Stimulated activated CD8-positive, alpha-beta memory T cell treated with anti-CD3 and anti-CD28 coated beads, Interleukin-15, amount 100 ng/mL, for 48 hours (primary cell): ENCODE measurements around the gene CTNNB1.

ENCODE experiments used
- DNase-seq, 2 donors: peaks; one replicate each; pipeline ENCODE4 v3.0.0-alpha.2; 2020; ENCODE audit warnings: low read depth in 2 of 2

Gene CTNNB1

DNA sequence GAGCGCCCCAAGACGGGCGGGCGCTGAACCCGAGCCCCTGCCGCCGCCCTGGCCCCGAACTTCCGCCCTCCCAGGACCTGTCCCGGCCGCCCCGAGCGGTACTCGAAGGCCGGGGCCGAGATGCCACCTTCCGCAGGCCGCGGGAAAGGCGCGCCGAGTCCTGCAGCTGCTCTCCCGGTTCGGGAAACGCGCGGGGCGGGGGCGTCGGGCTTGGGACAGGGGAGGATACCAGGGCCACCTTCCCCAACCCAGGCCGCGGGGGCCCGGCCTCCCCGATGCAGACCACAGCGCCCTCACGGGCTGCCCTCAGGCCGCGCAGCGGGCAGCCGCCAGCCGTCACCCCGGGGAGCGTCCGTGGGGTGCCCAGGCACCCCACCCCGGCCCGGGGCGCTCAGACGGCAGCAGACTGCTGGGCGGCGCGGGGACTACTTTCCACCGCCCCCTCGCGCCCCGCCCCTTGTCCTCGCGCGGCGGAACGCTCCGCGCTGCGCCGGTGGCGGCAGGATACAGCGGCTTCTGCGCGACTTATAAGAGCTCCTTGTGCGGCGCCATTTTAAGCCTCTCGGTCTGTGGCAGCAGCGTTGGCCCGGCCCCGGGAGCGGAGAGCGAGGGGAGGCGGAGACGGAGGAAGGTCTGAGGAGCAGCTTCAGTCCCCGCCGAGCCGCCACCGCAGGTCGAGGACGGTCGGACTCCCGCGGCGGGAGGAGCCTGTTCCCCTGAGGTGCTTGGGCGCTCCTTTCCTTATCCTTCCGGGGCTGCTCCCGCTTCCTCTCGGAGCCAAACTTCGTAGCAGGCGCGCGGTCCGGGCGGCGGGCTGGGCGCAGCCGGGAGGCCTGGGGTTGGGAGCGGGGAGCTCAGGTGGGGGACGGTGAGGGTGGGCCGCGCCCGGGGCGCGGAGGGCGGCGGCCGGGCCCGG lies at the start of gene CTNNB1:
CTNNB1 (plus strand) TSS at position 556 of the 916 bp plus-strand sequence. CDS start 24,564 bp downstream, outside the sequence.
- DNase-seq = peak; percentile 78 to 86

DNA sequence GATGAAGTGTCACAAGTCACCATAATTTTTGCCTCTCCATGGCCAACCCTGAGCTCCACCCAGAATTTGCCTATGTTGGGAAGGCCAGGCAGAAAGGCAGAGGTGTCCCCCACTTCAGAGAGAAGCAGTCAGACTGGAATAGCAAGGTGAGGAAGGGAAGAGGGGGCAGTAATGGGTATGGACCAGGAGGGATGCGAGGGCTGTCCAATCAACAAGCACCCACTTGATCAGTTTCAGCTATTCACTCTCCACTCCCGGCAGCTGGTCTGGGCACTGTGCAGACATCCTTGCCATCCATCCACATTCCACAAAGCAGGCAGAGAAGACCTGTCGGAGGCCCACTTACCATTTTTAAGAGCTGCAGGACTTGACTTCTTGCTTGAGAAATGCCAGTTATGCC lies 43.5 kb upstream of the CTNNB1 start:
- DNase-seq = no peak

DNA sequence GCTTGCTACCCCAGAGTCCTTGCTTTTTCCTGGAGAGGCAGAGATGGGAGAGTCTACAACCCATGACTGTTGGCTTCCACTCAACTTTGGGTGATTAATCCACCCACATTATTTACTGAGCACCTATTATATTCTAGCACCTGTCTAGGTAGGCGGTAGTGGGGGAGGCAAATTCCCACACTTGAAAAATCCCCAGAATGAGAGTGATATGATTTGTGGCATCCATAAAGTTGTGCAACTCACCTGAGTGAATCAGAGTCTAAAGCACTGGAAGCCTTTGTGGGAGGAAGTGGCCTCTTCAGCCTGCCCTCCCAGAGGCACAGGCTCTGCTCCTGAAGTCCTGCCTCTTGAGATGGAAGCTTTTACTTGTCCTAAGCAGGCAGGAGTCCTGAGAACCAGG lies 40.4 kb upstream of the CTNNB1 start:
- DNase-seq = peak in 1 of 2 donors; percentile 9

DNA sequence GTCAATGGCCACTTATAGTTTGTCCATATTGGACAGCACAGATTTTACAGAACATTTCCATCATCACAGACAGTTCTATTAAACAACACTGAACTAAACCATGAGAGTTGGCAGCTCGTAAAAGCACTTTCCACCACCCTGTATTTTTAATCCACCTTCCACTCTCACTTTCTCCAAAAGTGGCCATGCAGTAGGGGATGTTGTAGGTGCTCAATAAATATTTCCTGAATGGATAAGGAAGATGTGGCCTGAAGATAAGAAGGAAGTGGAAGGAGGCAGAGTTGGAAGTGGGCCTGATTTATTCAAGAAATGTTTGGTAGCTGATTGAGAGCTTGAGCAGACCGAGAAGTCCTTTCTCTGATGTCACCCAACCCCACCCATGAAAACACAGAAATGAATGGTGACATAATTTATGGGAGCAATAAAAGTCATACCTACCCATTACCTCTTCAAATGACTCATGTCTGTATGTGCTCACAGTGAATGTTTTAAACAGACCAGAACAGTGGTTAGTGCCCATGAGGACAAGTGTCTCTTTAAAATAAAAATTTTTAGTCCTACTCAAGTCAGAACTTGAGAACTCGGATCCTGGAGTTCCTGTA lies 39.6 kb upstream of the CTNNB1 start:
- no peak for DNase-seq

DNA sequence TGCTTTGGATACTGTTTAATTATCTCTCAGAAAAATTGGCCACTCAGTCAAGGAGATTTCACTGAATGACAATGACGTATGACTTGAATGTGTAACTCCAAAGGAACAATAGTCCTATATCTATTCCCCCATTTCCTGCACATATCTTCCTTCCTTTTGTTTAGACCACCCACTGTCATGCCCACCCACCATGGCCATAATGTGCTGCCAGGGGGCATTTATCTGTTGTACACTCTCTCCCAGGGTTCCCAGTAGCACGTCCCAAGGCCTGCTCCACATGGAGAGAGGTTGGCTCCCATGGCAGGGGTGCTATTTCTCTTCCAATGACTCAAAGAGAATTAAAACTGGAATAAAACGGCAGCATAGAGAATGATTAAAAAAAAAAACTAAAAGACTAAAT lies 36.8 kb upstream of the CTNNB1 start:
- no peak for DNase-seq

DNA sequence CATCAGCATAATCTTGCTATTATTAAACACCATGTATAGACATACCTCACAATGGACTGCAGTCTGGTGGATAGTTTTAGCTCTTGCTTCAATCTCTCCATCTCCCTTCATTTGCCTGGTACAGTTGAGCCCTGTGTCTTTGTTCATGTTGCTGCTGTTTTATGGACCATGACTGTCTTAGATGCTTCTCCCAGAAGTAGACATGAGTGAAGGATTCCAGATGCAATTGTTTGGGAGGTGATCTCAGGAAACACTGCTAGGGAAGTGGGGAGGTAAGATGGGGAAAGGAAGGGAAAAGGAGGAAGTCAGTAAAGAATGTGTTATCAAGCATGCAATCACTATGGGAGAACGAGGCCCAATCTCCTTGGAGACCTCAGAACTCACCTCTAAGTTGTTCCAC lies 36.3 kb upstream of the CTNNB1 start:
- no peak for DNase-seq

DNA sequence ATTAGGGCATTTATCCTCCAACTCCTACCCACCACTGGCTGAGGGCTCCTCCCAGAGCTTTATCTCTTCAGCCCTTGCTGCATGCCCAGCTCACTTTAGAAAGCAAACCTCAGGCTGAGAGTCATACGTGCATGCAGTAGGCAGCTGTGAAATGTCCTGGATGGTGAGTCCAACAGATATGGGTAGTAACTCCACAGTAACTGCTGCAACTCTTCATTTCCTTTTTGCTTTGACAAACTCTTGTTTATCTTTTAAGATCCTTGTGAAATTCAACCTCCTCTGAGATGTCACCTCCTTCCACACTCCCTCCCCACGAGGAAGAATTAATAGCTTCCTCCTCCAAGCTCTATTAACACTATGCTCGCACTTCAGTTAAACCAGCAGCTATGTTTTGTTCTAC lies 35.9 kb upstream of the CTNNB1 start:
- no peak for DNase-seq

DNA sequence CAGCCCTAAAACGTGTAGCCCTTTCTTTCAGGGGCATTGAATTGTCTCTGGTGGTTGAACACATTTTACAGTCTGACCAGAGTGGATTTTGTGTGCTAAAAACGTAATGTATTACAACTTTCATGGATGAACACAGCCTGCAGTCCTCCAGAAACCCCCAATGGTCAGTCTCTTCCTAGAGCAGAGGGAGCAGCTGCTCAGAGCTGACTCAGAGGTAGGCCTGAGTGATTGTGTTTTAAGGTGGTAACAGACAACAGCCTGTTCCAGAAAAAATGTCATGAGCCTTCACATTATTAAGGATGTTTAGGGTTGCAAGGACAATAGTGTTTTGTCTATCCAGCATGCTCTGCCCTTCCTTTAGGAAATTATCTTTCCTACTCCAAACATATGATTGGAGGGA lies 34.5 kb upstream of the CTNNB1 start:
- no peak for DNase-seq

DNA sequence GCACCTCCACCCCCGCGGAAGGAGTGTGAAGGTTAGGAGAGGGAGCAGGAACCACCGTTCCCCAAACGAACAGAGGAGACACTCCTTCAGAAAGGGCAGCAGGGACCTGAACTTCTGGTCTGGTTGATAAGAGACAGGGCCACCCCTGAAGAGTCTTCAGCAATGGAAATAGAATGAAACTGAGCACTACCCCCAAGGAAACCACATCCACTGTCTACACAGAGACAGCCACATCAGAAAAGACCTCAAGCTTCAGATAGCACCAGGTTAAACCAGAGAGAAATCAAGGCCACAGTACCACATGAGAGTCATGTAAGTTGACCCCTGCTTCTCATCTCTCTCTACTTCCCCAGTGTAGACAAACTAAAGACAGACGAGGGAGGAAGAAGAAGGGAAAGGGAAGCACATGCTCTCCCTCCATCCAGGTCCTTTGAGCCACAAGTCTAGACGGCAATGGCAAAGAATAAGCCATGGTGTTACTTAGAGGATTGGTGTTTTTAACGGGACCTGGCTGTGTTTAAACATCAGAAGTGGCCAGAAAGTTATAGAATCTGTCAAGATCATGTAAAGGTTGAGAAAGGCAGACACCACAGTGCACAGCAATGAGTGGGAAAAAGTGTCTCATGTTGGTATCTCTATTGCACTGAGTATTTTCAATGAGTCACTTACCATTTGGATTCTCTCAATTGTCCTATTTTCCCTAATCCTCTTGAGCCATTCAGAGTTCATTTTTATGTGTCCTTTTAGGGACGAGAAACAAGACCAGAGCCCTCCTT lies 31.4 kb upstream of the CTNNB1 start:
- DNase-seq = no peak

DNA sequence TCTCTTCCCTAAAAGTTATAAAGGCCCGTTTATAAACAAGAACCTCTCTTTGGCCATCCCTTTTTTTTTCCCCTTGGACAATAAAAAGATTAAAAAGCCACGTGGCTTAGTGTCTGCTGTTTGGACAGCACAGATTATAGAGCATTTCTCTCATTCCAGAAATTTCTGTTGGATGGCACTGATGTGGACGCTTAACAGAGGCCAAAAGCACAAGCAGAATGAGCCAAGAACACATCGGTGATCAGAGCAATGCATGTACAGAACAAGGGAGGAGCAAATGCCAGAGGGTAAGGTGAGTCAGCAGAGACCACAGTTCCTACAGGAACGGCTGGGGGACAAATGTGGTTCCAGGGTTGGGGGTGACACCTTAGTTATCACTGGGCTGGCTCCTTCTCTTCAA lies 30.3 kb upstream of the CTNNB1 start:
- no peak for DNase-seq

DNA sequence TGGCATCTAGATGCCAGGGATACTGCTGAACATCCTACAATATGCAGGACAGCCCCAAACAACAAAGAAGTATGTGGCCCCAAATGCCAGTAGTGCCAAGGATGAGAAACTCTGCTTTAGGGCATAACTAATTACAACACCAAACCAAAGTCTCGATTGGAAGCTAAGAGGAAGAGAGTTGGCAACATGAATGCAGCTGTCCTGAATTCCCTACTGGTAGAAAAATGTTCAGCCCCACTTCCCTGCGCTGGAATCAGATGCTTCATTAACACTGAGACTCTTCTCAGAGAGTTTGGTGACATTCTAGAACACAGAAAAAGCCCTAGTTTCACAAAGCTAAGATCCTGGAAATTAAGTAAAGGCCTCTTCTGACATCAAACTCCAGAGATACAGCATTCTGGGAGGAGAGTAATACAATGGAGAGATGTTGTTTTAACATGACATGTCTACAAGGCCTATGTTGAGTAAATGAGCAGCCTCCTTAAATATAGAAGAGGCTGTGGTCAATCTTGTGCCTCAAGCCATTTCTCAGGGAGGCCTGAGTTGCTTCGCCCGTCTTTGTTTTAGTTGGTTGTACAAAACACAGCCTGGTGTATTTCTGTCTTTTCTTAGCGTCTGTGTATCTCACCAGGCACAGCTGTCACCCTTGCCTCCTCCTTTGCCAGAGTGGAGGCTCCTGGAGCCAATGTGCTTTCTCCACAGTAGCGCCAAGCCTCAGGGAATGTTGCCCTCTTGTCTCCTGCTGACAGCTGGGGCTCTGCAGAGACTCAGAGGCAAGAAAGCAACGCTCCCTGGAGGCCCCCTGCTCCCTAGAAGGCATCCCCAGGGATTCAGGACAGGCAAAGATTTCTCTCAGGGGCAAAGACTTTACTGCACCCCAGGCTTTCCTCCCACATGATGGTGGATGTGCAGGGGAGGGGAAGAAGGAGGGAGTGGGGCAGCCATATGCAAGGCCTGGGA lies 25.1 kb upstream of the CTNNB1 start:
- no peak for DNase-seq

DNA sequence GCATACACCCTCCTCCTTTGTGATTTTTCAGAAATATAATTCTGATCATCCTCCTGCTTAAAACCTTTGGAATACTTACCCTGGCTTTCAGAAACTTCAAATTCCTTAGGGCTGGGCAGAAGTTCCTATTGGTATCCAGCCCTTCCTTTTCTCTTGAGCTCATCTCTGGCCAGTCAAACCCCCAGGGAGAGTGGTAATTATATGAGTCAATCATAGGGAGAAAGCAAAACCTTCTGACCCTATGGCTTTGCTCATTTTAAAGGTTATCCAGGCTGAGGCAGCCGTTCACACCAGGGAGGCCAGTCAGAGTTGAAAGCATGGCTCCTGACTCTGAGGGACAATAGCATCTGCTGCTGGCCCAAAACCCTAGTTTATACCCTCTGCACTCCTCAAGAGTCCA lies 23.9 kb upstream of the CTNNB1 start:
- DNase-seq = no peak

DNA sequence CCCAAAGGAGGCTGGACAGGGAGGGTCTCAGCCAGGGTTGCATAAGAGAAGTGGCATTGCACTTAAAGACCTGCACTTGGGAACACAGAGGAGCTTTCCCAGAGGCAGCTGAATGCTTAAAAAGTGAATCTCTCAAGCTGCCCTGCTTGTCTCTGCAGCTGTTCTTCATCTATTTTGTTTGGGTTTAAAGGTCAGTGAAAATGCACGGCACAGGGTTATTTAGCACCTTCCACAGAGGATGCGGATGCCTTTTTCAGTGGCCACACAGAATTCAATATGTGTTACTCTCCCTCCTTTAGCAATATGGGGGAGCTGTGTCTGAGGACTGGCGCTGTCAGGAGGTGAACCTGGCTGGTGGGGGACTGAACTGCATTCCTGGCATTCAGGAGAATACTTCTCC lies 22.7 kb upstream of the CTNNB1 start:
- no peak for DNase-seq

DNA sequence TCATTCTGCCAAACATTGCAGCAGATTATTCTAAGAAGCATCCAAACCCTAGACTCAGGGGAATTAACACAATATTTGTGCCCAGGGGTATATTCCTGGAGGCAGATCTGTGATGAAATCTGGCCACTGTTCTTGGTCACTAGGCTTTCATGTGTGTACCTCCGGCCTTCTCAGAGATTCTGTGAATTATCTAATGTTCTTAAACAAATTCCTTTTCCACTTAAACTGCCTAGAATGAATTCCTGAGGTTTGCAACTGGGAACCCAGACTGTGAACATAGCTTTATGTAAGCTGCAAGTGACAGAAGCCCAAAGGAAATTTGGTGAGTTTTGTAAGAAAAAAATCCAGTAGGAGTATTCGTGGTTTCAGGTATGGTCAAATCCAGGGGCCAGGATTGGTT lies 20.7 kb upstream of the CTNNB1 start:
- DNase-seq = no peak

DNA sequence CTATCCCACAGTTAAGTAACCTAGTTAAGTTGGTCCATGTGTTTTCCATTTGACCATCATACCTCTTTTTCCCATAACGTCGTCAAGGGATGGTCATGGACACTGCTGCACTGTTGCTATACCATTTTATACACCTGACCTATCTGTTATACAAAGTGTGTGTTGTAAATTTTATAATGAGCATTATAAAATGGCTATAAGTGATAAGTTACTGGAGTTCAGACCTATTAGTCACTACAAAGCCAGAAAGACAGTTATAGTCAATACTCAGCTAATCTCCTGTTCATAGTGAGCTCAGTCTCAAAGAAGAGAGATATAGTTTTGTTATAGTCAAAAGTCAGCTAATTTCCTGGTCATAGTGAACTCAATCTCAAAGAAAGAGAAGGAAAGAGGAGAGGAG lies 18.9 kb upstream of the CTNNB1 start:
- no peak for DNase-seq

DNA sequence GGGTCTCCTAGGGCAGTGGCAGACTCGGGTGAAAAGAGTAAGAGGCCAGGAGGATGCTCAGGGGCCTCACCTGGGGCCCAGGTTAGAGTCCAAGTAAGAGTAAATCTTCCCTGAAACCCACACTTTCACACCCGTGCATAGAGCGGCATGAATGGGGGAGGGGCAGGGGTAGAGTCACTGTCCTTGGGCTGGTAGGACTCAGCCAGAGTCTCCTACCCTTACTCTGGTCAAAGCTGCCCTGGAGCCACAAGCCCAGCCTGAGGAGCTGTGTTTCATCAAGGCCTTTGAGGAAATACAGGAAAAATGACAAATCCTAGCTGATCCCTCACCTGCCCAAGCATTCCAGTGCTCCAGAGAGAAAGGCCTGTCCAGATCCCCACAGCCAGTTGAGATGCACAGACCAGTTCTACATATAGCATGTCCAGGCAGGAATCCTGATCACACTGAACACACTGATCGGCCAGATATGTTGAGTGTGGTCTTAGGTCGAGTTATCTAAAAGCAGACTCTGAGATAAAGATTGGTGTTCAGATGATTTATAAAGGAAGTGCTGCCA lies 16.7 kb upstream of the CTNNB1 start:
- no peak for DNase-seq

DNA sequence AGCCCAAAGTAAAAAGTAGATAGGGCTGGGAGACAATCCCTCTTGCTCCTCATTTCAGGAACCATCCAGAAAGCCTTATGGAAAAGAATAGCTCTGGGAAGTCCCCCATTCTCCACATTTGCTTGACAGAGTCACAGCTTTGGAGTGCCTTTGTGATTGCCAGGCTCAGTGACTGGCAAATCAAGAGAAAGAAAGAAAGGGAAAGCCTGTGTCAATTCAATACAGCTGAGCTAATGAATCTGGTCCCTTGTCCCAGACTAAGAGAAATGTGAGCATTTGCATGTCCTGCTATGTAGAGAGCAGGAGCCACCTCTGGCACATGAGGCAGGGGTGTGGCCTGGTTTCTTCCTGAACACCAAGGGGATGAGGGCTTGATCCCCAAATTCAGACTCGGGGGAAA lies 14.9 kb upstream of the CTNNB1 start:
- no peak for DNase-seq

DNA sequence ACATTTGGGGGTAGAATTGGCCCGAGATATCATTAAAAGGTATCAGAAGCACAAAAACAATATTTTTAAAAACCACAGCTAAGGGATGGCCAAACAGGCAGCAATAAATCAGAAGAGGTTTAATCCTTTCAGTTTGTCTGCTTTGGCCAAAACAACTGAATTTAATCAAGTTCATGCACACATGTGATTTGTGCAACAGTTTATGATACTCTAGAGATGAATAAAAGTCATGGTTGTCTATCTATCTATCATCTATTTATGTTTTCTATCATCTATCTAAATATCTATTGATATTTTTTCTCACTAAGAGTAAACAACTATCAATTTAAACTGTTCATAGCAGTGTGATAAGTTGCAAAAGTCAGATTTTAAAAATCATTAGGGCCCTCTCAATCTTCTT lies 13.0 kb upstream of the CTNNB1 start:
- DNase-seq = no peak

DNA sequence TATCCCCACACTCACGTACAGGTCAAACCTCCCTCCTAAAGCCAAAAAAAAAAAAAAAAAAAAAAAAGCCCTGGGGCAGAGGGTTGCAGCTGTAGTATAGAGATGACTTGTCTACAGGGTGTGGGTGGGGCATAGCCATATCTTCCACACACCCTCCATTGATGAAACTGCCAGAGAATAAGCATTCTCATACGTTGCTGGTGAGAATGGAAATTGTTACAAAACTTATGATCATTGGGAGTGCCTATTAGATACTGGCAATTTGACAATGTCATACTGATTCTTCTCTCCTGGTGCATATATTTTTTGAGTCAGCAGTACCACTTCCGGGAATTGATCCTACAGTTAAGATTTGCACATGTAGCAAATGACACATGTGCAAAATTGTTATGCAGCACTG lies 11.0 kb upstream of the CTNNB1 start:
- DNase-seq = no peak

DNA sequence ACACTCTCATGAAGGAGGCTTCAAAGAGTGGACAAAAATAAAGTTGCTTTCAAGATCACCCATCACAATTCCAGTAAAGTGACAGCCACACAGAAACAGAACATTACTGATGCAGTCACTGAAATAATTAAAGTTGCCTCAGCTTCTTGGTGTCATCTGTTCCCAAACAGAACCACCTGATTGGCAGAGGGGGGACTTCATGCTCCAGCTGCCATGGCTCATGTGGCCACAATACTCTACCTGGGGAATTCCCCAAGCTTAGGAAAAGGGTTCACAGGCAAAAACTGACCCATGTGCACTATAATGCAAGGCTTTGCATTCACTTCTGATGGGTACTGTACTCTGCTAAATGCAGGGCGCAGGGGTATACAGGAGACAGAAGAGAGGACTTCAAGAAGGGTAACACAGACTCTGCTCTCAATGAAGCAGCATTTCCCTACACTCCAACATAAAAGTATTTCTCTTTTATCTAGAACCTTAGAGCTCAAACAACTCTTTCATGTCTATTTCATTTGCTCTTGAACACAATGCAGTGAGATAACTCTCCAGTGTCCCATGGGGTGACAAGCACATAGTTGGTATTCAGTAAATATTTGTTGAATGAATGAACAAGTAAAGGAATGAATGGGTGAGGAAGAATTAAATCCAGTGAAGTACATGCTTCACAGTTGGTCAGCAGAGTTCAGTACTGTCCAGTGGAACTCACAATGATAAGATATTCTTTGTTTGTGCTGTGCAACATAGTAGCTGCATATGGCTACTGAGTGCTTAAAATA lies 8.6 kb upstream of the CTNNB1 start:
- DNase-seq = no peak
